Measurements from ENCODE around the gene SUOX. TPM values are rescaled to one million over a fixed set of nuclear protein-coding genes. Genes with fewer than 3 reads are reported as not detected.

Gene SUOX
- total and polyA plus RNA-seq, 2 donors (not counting 1 experiment from before 2014, with no cell fraction given), result 11.1 to 11.6 TPM

- no peak overlapping the region for H3K27ac ChIP-seq (ENCODE audit: insufficient read depth, low read length)
- no peaks in the 10 kb centered on the region for H3K36me3 ChIP-seq (ENCODE audit: control insufficient read depth, insufficient read depth, low read length)
- no peak overlapping the region for H2AFZ ChIP-seq (ENCODE audit: low read length)
These were observed 14.5 kb downstream of the SUOX start for GRCh38 chr12:56011509-56012090.

GRCh38 chr12:56013482-56013881 lies 16.4 kb downstream of the SUOX start:
- Histone ChIP-seq H3K9ac (ENCODE audit: insufficient read depth, low read length) (no peak overlapping the region), H3K27ac (ENCODE audit: insufficient read depth, low read length) (no peak overlapping the region), H3K4me1 (ENCODE audit: control insufficient read depth, extremely low read depth, insufficient read depth, low read length) (no peaks in the 10 kb centered on the region), H3K27me3 (ENCODE audit: control insufficient read depth, insufficient read depth, low read length) (no peaks in the 10 kb centered on the region), H3K36me3 (ENCODE audit: control insufficient read depth, insufficient read depth, low read length) (no peaks in the 10 kb centered on the region), H3K9me3 (ENCODE audit: control insufficient read depth, insufficient read depth, low read depth, low read length) (no peaks in the 10 kb centered on the region), H3K4me2 (ENCODE audit: extremely low read depth, insufficient read depth, low read length) (no peak overlapping the region), H3K4me3 (replicated peaks in 1 of 4; ENCODE audit: control extremely low read depth in 1 of 4, insufficient read depth in 1 of 4, low read depth in 3 of 4, low read length in 4 of 4) (no peak overlapping the region), H4K20me1 (ENCODE audit: control insufficient read depth, extremely low read depth, insufficient read depth, low read length) (no peaks in the 10 kb centered on the region), H2AFZ (ENCODE audit: low read length) (no peak overlapping the region), H3K79me2 (ENCODE audit: control insufficient read depth, insufficient read depth, low read length) (no peaks in the 10 kb centered on the region)
- no peak for DNase-seq (ENCODE audit: low read depth in 2 of 2)
- TF ChIP-seq EZH2 (IDR thresholded peaks at IDR 0.05; ENCODE audit: low read length, missing control alignments) (no peak), CTCF (conservative IDR thresholded peaks at IDR 0.05 in 1 of 2, IDR thresholded peaks at IDR 0.05 in 1 of 2; ENCODE audit: low read depth in 1 of 2, low read length in 2 of 2) (no peak)

More at GRCh38 chr12:56011509-56012090, 14.5 kb downstream of the SUOX start:
- Histone ChIP-seq H3K9ac (ENCODE audit: insufficient read depth, low read length) (no peak overlapping the region), H4K20me1 (ENCODE audit: control insufficient read depth, extremely low read depth, insufficient read depth, low read length) (no peaks in the 10 kb centered on the region), H3K27me3 (ENCODE audit: control insufficient read depth, insufficient read depth, low read length) (no peaks in the 10 kb centered on the region), H3K4me3 (replicated peaks in 1 of 4; ENCODE audit: control extremely low read depth in 1 of 4, insufficient read depth in 1 of 4, low read depth in 3 of 4, low read length in 4 of 4) (no peak overlapping the region), H3K9me3 (ENCODE audit: control insufficient read depth, insufficient read depth, low read depth, low read length) (no peaks in the 10 kb centered on the region), H3K79me2 (ENCODE audit: control insufficient read depth, insufficient read depth, low read length) (no peaks in the 10 kb centered on the region), H3K4me1 (ENCODE audit: control insufficient read depth, extremely low read depth, insufficient read depth, low read length) (peaks cover 2% of the 10 kb centered on the region), H3K4me2 (ENCODE audit: extremely low read depth, insufficient read depth, low read length) (no peak overlapping the region)
- TF ChIP-seq EZH2 (IDR thresholded peaks at IDR 0.05; ENCODE audit: low read length, missing control alignments) (no peak), CTCF (conservative IDR thresholded peaks at IDR 0.05 in 1 of 2, IDR thresholded peaks at IDR 0.05 in 1 of 2; ENCODE audit: low read depth in 1 of 2, low read length in 2 of 2) (no peak)
- DNase-seq (ENCODE audit: low read depth in 2 of 2), result no peak

- Histone ChIP-seq H4K20me1 (ENCODE audit: control insufficient read depth, extremely low read depth, insufficient read depth, low read length) (no peaks in the 10 kb centered on the region), H3K36me3 (ENCODE audit: control insufficient read depth, insufficient read depth, low read length) (no peaks in the 10 kb centered on the region), H3K27me3 (ENCODE audit: control insufficient read depth, insufficient read depth, low read length) (no peaks in the 10 kb centered on the region), H3K79me2 (ENCODE audit: control insufficient read depth, insufficient read depth, low read length) (no peaks in the 10 kb centered on the region), H3K4me3 (replicated peaks in 1 of 4; ENCODE audit: control extremely low read depth in 1 of 4, insufficient read depth in 1 of 4, low read depth in 3 of 4, low read length in 4 of 4) (no peak overlapping the region), H2AFZ (ENCODE audit: low read length) (no peak overlapping the region), H3K4me1 (ENCODE audit: control insufficient read depth, extremely low read depth, insufficient read depth, low read length) (no peaks in the 10 kb centered on the region), H3K9ac (ENCODE audit: insufficient read depth, low read length) (no peak overlapping the region), H3K4me2 (ENCODE audit: extremely low read depth, insufficient read depth, low read length) (no peak overlapping the region), H3K27ac (ENCODE audit: insufficient read depth, low read length) (no peak overlapping the region), H3K9me3 (ENCODE audit: control insufficient read depth, insufficient read depth, low read depth, low read length) (no peaks in the 10 kb centered on the region)
- no peak for DNase-seq (ENCODE audit: low read depth in 2 of 2)
- TF ChIP-seq CTCF (conservative IDR thresholded peaks at IDR 0.05 in 1 of 2, IDR thresholded peaks at IDR 0.05 in 1 of 2; ENCODE audit: low read depth in 1 of 2, low read length in 2 of 2), result no peak
- TF ChIP-seq EZH2 (IDR thresholded peaks at IDR 0.05; ENCODE audit: low read length, missing control alignments), result no peak
These were observed 17.1 kb downstream of the SUOX start for GRCh38 chr12:56014205-56014604.
